Inflammatory macrophage treated with lipopolysaccharide for 4 hours (primary cell): ENCODE data around the gene DTX4.
A peak's percentile ranks its signal among the peaks of the same experiment; 100 is the strongest.
"Not testable (repeated sequence)": the region's sequence is repeated elsewhere in the genome, so short reads cannot be mapped to it uniquely, and the experiment has no call there.

Experiments
- DNase-seq: peaks from one replicate; pipeline ENCODE4 v3.0.0-alpha.2; 2020

Gene DTX4

DNA sequence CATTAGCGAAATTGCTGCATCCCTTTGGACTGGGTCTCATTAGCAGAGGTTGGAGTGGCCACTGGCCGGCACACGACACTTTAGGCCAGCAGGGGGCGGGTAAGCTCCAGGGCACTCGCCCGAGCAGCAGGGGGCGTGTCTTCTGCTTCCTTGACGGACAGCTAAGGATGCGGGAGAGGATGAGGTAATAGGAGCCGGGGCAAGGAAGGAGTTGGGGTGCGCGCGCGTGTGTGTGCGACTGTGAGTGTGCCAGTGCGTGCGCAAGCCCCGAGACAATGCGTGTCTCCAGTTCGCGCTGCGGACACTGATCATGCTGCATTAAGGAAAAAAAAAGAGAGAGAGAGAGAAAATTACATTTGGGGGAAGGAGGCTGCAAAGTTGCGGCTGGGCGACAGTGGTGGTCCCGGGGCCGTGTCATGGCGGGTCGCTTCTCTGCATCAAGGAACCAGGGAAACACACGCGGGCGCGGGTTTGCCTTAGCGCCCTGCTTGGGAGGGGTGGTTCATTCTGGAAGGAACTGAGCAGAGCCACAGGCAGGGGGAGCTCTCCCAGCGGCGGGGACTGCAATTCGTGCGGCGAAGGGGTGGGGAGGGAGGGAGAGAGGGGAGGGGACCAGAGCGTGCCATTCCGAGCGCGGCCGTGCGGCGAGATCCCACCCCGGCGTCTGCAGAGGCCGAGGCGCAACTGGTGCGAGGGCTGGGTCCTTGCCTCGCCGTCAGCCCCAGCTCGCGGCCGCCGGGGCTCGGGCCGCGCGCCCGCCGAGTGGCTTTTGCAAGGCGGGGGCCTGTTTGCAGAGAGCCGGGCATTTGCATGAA is at the start of gene DTX4:
Gene DTX4, plus strand, starts transcription at position 625 of the 815 bp plus-strand sequence. CDS start 464 bp downstream, outside the sequence.
- peak; percentile 90 for DNase-seq

DNA sequence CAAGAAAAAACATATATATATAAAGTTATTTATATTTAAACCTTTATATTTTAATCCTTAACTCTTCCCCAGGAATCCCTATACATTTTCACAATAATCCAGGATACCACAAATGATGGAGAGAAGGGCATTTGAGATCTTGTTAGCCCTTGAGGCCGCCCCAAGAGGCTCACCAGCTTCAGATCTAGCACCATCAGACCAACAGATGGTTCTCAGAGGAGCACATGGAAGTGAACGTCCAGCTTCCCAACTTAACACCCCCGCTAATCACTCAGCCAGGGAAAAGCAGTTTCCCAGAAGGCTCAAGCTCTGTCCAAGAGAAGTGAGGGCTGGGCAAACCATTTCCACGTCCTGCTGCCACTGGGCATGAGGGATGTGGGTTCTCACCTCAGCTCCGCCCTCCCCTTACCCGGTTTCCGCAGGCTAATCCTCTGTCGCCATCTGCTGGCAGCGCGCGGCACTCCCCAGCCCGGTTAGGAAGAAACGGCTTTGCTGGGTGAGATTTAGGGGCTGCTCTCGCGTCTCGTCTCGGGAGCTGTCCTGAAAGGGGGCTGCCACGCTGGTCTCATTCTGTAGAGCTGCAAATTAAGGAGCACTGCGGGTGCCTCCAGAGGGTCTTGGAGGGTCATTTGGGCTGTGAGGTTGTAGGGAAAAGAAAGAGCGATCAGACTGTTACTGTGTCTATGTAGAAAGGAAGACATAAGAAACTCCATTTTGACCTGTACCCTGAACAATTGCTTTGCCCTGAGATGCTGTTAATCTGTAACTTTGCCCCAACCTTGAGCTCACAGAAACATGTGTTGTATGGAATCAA is 36.1 kb upstream of the DTX4 start:
- DNase-seq, result peak; percentile 69

DNA sequence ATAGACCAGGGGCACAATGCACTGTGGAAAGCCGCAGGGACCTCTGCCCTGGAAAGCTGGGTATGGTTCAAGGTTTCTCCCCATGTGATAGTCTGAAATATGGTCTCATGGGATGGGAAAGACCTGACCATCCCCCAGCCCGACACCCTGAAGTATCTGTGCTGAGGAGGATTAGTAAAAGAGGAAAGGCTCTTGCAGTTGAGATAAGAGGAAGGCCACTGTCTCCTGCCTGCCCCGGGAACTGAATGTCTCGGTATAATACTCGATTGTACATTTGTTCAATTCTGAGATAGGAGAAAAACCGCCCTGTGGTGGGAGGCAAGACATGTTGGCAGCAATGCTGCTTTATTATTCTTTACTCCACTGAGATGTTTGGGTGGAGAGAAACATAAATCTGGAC is 35.4 kb upstream of the DTX4 start:
- DNase-seq, result not testable (repeated sequence)

DNA sequence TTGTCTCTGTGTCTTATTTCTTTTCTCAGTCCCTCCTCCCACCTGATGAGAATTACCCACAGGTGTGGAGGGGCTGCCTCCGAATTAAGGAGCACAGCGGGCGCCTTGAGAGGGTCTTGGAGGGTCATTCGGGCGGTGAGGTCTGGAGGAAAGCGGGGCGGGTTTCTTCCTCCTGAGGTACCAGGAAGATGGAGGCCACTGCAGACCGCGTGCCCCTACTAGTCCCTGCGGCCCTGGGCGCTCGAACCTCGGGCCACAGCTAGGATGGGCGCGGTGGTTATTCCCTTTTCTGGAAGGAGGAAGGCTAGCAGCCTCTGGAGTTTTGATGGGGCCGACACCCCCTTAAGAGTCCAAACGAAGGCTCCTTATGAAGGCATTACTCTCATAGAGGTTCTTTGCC is 34.7 kb upstream of the DTX4 start:
- no peak for DNase-seq

DNA sequence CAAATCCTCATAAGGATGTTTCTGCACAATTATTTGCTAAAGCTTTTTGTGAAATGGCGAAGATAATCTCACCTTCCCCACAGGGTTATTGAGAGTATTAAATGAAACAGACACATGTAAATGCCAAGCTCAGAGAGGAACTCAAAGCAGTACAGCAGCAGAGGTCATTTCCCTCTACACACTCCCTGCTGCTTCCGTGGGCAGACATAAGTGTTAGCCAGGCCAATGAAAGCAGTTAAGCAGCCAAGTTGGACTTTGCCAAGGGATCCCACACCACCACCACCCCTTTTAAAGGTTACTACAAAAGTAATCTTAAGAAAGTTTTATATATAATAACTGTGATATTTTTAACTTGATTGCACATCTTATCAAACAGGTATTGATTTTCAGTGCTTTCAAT is 33.3 kb upstream of the DTX4 start:
- DNase-seq, result no peak

DNA sequence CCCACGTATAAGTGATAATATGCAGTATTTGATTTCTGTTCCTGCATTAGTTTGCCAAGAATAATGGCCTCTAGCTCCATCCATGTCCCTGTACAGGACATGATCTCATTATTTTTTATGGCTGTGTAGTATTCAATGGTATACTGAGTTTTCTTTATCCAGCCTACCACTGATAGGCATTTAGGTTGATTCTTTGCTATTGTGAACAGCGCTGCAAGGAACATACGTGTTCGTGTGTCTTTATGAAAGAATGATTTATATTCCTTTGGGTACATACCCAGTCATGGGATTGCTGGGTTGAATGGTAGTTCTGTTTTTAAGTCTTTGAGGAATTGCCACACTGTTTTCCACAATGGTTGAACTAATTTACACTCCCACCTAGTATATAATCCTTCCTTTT is 30.7 kb upstream of the DTX4 start:
- no peak for DNase-seq

DNA sequence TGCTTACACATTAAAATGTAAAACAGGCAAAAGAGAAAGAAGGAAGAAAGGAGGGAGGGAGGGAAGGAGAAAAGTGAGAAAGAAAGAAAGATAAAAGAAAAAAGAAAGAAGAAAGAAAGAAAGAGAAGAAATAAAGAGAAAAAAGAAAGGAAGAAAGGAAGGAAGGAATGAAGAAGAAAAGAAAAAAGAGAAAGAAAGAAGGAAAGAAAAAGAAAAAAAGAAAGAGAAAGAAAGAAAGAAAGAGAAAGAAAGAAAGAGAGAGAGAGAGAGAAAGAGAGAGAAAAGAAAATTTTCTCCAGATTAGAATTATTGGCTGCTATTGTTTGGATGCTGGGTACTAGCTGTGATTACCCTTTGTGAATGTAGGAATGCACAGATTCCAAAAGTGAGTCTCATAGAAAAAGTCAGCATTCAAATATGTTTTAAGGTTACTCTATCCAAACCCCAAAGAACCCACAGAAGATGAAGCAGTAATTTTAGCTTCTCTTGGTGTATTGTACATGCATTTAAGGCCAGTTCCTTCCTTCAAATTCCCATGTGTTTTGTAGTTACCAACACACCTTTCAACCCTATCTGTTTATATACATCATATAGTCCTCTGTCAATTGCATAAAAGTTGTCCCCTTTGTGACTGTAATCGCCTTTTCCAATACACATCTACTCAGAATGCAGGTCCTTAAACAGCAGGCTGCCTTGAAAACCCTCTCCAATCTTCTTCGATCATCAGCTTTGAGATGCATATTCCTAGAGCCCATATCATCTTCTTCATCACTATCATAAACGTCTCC is 30.1 kb upstream of the DTX4 start:
- DNase-seq, result no peak

DNA sequence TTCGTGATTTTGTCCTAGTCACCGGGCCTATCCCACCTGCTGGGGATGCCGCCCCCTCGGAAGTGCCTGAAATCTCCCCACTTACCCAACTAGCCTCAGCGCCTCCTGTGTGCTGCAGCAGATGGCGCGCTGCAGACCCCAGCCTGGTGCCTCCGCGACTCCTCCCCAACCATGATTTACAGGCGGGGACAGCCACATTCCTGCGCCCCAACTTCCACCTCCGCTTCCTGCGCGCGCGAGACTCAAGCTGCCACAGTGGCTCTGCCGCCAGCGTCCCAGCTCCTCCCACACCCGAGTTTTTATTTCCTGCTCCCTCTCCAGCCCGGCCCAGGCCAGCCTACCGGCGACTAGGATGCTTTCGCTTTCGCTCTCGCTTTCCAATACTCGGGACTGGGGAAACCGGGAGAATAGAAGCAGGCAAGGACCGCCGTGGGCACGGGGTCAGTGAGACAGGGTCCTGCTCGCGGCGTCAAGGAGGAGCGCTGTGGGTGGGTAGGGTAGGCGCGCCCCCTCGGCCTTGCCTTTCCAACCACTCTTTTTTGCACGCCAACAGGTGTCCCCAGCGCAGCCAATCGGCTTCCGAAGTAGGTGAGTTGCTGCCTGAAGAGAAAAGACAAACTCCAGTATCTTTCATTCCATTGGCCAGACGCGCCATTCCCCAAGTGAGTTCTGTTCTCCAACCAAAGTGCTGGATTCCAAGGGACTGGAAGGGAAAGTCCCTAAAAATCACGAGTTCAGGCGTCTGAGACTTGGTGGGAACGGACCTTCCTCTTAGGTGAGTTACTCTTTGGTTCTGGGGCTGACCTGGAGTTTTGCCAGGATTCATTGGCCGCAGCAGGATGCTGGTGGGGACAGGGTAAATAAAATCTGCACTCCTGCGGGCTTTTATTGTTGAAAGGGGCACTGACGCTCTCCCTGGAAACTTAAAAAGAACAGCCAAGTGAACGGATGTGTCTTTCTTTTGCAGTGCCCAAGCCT is 29.1 kb upstream of the DTX4 start, which contains the start of gene FAM111A:
Gene FAM111A, plus strand, starts transcription at position 327 of the 978 bp plus-strand sequence. CDS start 6,017 bp downstream, outside the sequence.
- peak; percentile 93 for DNase-seq

DNA sequence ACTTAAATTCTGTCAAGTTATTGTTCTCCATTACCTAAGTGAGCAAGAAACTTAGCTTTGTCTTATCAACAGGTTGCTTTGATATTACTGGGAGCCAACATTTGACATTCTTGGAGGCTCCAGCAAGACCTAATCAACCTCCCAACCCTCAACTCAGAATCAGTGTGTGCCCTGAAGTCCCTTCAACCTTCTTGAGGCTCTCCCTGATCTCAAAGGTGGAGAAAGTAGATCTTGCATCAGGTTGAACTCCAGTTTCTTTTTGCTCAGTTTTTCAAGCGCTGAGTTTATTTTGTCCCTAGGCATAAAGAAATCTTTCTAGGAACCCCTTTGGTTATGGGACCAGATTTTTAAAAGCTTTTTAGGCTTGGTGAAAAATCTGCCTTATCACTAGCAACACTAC is 27.8 kb upstream of the DTX4 start:
- DNase-seq, result no peak

DNA sequence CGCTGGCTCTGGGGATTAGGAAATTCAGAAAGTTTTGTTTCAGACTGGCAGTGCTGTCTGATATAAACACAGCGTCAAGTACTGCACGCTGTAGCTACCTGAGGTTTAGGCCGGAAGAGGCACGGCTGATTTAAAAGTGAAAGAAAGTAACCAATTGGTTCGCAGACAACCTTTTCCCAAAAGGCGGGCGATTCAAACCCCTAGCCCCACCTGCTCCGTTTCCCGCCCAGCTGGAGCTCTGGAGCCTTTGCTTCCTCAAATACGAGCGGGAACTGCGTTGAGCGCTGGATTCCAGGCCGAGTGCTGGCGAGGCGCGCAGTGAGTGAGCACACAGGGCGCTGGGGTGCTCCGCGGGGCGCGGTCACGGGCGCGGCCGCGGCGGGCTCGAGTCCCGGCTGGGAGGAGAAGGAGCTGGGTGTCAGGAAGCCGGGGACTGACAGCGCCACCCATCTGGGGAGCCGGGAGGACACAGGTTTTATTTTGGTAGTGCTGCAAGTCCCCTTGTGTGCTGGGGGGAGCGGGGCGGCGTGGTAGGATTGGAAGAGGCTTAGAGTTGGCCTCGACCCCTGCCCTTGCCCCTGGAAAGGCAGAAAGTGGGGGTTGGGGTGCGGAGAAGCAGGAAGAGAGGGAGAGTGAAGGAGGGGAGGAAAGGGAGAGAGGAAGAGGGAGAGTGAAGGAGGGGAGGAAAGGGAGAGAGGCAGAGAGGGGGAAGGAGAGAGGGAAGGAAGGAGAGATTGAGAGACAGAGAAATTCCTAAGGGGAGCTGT is 27.2 kb upstream of the DTX4 start:
- DNase-seq, result peak; percentile 88

DNA sequence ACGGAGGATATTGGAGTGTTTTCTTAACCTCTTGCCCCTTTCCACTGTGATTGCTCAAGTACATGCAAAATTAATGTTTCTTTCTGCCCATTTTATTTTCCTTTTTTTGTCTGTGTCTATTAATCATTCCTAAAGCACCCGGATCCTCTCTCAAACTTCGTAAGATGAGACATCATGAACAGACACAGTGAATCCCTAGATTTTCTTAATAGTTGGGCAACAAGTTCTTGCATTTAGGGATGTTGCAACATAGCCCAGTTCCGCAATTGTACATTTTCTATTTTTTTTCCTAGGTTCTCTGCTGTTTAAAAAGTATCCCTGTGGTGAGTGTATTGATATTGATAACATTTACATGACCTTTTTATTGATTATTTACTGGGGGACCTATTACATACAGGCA is 26.4 kb upstream of the DTX4 start:
- DNase-seq, result peak; percentile 91

DNA sequence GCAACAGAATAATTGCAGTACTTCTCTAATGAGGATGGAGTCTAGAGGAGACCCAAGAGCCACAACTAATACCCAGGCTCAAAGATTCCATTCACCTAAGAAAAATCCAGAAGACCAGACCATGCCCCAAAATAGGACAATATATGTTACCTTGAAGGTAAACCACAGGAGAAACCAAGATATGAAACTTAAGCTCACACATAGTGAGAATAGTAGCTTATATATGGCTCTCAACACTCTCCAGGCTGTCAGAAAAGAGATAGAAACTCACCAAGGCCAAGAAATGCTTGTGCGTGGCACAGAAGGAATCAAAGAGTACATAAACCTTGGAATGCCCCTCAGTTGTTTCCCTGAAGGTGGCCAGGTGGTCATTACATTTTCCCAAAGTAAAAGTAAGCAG is 20.2 kb upstream of the DTX4 start:
- no peak for DNase-seq

DNA sequence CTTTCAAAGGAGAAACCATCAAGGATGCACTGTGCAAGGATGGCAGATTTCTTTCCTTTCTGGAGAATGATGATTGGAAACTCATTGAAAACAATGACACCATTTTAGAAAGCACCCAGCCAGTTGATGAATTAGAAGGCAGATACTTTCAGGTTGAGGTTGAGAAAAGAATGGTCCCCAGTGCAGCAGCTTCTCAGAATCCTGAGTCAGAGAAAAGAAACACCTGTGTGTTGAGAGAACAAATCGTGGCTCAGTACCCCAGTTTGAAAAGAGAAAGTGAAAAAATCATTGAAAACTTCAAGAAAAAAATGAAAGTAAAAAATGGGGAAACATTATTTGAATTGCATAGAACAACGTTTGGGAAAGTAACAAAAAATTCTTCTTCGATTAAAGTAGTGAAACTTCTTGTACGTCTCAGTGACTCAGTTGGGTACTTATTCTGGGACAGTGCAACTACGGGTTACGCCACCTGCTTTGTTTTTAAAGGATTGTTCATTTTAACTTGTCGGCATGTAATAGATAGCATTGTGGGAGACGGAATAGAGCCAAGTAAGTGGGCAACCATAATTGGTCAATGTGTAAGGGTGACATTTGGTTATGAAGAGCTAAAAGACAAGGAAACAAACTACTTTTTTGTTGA is 19.5 kb upstream of the DTX4 start:
- peak; percentile 75 for DNase-seq

DNA sequence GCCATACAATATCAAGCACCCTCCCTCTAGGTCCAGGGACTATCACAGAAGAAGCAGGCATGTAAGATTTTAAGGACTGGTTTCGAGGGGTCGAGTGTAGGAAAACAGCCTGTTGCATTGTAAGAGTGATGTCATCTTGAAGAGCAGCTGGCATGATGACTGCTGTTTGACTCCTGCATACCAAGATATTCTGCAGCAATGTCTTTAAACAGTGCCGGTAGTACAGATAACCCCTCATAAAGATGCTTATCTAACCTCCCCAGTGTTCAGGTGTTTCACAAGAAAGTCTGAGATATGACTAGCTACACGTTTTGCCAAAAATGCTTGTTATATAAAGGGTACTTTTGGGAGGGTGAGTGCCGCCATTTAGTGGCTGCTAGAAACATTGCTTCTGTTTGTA is 17.3 kb upstream of the DTX4 start:
- no peak for DNase-seq

DNA sequence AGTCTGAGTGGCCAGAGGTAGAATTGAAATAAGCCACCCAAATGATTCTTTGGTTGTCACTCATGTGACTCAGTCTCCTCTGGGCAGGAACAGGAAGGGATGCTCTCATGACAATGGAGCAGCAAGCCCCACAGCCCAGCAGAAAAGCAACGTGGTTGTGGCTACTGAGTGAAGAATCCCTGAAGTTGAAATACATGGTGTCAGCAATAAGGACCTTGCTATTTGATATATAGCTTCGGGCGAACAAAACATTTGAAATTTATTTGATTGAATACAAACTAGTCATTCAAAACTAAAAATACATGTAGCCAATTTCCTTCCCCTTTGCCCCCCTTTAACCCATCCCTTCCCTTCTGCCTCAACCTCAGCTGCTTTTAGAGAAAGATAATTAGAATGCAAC is 14.5 kb upstream of the DTX4 start:
- no peak for DNase-seq

DNA sequence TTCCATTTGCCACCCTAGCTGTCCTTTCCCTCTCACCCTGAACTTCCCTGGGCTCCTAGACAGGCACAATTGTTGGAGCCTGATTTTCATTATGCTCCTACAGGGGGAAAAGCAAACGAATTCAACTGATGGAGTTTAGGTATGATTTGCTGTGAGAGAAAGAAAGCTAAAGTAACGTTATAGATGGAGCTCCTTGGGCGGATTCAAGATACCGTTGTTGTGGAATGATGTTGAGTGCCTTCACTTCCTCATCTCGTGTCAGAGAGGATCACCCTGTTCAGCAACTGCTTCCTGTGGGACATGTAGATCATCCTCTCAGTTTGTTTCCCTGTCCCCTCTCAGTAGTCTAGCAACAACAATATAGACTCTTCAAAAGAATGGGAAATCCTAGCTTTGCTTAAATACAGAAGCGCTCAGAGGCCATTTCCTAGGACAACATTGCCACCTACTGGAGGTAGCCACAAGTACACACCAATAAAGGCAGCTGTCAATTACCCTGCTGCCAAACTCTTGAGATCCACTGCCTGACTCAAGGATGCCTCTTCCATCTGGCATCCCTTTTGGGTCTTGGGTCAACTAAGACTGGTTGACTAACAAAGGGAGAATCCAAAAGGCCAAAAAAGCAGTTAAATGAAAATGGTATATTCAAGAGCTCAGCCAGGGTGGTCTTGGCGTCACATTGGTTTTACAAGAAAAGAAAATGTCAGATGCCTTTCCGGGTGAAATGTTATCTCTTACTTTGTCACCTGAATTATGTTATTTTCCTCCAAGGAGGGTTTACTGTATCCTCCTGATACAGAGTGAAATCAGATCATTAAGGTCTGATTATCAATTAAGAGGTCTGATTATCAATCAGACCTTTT is 13.5 kb upstream of the DTX4 start:
- DNase-seq, result peak; percentile 79

DNA sequence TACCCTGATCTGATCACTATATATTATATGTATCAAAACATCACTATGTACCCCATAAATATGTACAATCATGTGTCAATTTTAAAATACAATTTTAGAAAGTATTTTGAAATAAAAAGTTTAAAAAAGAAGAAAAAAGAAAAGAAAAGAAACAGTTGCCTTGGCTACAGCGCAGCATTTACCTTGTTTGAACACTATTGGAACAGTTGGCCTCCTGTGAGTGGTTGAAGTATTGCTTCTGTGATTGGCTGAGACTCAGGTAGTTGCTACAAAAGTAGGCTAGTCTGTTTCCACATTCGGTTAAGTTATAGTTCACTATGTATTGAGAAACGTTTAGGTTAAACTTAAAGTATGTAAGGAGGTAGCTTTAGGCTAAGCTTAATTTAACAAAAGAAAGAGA is 7.9 kb upstream of the DTX4 start:
- DNase-seq, result no peak

DNA sequence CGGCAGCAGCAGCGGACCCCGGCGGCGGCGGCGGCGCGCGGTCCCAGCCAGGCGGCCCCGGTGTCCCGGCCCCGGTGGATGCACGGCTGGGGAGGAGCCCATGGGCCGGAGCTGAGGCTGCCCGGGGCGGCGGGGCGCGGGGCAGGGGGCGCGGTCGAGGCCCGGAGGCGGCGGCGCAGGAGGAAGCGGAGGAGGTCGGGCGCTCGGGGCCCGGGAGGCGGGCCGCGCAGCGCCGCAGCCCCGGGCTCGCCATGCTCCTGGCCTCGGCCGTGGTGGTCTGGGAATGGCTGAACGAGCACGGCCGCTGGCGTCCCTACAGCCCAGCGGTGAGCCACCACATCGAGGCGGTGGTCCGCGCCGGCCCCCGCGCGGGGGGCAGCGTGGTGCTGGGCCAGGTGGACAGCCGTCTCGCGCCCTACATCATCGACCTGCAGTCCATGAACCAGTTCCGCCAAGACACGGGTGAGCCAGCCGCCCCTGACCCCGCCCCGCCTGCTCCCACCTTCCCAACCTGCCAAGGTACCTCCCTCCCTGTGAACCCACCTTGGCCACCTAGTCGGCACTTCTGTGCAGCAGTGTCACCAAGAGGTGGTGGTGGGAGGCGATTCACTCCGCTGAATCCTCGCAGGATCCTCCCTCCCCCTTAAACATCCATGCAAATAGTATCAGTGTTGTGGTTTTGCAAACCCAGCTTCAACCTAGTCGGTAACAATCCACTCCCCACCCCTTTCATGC is 580 bp downstream of the DTX4 start:
- DNase-seq, result no peak
